GM21576 (cell line): ENCODE data around the gene ABHD16B.

Experiments used
- ATAC-seq: cut with Tn5 transposase; IDR thresholded peaks from one replicate; pipeline ENCODE4 v1.9.1; 2021; ENCODE audit warnings: mild to moderate bottlenecking, moderate library complexity; ENCODE audit not compliant: unreplicated experiment

Gene ABHD16B

DNA sequence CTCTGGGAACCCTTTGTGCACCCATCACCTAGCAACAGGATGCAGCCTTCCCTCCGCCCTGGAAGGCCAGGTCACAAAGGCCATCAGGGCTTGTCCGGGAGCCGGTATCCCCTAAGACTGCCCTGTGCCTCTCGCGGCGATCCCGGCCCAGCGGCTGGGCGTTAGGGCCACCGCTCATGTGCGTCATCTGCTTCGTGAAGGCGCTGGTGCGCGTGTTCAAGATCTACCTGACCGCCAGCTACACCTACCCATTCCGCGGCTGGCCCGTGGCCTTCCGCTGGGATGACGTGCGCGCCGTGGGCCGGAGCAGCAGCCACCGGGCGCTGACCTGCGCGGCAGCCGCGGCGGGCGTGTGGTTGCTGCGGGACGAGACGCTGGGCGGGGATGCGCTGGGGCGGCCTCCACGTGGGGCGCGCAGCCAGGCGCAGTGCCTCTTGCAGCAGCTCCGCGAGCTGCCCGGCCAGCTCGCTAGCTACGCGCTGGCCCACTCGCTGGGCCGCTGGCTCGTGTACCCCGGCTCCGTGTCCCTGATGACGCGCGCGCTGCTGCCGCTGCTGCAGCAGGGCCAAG, at the start of gene ABHD16B:
Gene ABHD16B (plus strand): TSS at position 134 of the 570 bp plus-strand sequence. CDS start 43 bp downstream, at position 177.
- ATAC-seq, result no peak

DNA sequence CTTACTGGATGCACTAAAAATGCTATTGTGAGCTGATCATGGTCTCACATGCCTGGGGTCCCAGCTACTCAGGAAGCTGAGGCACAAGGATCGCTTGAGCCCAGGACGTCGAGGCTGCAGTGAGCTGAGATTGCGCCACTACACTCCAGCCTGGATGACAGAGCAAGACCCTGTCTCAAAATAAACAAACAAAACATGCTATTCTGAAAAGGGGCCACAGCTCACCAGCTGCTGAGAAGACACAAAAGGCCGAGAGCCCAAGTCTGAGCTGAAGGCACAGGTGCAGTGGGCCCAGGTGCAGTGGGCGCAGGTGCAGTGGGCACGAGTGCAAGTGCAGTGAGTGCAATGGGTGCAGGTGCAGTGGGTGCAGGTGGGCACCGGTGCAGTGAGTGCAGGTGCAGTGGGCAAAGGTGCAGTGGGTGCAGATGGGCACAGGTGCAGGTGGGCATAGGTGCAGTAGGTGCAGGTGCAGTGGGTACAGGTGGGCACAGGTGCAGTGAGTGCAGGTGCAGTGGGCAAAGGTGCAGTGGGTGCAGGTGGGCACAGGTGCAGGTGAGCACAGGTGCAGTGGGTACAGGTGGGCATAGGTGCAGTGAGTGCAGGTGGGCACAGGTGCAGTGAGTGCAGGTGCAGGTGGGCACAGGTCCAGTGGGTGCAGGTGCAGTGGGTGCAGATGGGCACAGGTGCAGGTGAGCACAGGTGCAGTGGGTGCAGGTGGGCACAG, 46.2 kb upstream of the ABHD16B start:
- ATAC-seq, result no peak

DNA sequence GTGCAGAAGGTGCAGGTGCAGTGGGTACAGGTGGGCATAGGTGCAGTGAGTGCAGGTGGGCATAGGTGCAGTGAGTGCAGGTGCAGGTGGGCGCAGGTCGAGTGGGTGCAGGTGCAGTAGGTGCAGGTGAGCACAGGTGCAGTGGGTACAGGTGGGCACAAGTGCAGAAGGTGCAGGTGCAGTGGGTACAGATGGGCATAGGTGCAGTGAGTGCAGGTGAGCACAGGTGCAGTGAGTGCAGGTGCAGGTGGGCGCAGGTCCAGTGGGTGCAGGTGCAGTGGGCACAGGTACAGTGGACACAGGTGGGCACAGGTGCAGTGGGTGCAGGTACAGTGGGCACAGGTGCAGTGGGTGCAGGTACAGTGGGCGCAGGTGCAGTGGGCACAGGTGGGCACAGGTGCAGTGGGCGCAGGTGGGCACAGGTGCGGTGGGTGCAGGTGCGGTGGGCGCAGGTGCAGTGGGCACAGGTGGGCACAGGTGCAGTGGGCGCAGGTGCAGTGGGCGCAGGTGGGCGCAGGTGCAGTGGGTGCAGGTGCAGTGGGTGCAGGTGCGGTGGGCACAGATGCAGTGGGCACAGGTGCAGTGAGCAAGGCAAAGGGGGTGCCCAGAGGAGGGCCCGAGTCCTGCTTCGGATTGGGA, 45.6 kb upstream of the ABHD16B start:
- no peak for ATAC-seq

DNA sequence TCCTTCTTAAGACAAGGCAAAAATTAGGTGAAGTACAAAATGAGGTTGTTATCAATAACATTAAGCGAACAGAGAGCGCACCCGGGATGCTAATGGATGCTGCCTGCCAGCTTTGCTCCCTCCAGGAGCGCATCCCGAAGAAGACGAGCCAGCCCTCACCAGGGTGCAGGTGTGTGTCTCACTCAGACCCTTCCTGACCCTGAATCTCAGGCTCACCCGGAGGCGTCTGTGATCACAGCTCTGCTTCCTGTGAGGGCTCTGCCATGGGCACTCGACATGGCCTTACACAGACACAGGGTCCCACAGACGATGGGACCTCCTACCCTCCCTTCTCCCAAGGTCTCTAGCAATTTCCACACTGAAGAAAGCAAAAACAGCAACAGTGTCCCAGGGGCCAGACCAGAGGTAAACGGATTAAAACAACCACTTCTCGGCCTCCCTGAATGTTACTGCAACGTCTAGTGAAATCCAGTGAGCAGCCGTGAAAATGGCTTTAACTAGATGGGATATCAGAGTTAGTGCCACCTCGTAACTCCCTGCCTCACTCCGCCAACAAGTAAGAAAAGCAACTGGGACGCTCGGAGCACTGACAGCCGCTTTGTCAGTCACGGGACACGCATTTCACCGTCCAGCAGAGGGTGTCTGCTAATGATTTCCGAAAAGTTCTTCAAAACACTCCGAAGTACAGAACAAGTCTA, 41.9 kb upstream of the ABHD16B start:
- ATAC-seq, result no peak

DNA sequence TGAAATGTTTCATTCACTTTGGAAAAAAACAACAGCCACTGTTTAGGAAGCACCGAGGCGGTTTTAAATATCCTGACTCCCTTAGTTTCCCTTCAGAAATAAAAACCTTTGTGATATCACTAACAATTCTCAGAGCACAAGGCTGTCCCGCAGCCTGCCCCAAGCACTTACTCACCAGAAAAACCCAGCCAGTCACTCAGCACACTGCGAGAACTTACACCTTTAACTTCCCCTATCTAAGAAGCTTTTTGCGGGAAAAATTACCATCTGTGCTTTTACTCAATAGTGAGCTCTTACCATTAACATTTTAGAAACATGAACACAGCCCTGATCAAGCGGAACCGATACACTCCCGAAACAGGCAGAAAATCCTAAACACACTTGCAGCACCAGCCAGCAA, 39.5 kb upstream of the ABHD16B start:
- no peak for ATAC-seq

DNA sequence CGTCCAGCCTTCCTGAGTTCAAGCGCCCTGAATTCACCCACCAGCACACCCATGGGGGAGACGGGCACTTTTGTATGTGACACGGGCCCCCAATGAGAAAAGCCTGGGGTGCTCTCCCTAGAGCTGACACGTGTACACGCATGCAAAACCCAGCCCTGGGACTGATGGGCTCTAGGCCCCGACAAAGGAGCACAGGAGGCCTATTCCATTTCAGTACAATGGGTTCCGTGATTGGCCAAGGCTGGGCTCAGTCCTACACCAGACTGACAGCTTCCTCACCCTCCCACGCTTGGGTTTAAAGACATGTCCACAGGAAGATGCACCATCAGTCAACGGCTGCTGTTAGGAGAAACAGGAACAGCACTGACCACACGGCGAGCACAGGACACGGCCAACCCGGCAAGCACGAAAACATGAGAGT, 39.0 kb upstream of the ABHD16B start:
- no peak for ATAC-seq

DNA sequence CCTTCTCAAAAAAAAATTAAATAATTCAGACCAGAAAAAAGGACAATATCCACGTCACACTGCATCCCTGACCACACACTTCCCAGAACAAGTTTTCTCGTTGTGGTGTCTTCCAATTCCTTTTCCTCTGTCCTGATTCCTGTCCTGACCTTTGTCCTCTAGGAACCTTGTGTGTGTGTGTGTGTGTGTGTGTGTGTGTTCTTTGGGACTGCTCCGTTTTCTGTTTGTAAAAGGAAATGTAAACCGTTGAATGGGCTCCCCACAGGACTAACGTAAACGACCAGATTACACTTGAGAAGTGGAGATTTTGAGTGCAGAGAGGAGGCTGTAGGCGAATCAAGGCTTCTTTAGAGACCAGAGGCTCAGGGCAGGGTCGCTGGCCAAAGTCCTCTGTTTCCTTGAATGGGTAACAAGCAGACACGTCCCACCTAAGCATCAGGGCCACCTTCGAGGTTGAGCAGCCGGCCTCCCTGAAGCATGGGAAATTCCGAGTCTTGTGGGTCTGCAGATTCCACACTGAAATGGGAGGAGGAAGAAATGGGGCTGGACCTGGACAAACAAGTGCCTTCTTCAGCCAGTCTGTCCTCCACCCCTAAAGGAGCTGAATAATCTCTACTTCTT, 37.5 kb upstream of the ABHD16B start:
- ATAC-seq, result no peak

DNA sequence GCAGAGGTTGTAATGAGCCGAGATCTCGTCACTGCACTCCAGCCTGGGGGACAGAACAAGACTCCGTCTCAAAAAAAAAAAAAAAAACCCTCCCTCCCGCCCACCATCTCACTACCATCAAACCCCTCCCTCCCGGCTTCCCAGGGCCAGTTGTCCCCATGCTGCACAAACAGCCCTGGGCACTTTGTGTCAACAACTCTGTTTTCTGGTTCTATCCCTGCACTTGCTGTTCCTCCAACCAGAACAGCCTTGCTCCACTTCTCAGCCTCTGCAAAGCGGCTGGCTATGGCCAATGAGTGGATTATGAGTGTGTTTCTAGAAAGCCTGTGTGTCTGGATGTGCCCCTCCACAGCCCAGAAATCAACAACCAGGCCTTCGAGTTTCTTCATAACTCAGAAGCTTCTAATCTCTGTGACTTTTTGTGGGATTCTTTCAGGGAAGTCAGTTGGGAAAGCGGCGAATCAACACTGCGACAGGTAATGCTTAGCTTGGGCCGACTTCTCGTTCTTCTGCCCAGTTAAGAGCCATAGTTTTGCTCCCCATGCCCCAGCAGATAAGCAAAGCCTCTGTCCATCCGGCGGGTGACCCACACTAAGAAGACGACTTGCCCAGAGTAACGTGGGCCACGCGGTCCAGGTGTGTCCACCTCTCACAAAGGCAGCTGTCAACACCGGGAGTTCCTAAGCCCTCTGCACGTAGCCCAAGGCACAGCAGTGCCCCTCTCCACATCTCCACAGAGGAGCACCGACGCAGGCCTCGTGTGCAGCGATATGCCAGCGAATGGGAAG, 35.8 kb upstream of the ABHD16B start:
- ATAC-seq, result no peak

DNA sequence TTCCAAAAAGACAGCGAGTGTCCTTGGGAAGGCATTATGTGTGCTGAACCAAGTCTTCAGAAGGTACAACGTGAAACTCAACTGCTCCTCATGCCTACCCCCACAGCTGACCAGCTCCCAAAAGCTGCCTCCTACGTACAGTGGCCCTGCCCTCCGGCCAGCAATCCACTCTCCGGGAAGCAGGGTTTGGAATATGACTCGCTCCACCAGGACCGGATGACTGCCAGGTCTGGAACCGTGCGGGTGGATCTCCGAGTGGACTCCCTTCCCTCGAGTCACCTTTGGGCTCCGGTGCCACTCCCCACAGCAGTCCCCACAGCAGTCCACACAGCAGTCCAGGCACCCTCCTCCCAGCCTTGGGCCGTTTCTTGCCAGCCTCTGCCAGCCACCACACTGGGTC, 34.5 kb upstream of the ABHD16B start:
- no peak for ATAC-seq

DNA sequence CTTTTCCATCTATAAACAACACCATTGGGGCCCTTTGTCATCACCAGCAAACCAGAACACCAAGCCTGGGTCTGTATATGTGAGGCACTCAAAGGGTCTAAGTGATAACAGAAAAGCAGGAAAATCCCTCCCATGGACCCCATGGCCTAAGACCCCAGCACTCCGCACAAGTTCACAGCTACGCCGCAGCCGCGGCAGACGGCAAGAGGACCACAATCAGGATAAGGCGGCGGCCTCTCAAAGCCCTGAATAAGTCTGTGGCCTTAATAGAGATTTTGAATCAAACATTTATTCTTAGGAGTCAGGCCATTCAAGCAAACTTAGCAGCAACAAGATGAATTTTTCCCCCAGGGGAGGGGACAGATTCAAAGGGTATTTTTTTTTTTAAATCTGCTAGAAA, 33.2 kb upstream of the ABHD16B start:
- no peak for ATAC-seq

DNA sequence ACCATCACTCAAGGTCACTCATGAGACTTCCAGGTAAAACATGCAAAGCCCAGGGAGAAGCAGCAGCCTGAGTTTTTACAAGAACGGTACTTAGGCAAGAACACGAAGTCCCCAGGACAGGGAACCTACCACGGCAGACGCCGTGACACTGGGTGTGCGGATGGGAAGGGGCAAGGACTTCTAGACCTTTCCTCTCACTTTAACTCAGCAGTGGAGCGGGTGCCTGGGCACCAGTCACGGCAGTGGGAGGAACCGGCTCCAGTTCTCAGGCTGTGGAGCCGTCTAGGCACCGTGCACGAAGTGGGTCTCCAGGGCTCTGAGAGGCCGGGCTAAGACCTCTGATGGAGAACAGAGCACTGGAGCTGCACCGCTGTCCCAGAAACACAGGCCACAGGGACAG, 32.8 kb upstream of the ABHD16B start:
- ATAC-seq, result no peak

DNA sequence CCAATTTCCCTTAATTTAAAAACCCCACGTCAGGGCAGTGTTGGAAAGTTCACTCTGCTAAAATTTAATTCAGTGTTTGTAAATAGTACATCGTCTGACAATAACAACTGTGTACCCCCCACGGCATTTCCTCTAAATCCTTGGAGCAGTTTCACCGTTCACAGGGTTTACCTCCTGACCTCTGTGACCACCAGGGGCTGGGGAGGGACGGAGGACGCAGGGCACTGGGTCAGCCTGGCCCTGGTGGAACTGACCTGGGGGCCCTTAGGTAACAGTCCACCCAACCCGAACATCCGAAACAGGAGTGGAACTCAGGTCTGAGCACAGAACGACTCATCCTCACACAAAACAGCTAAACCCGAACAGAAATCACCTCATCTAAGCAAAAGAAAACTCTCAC, 32.3 kb upstream of the ABHD16B start:
- ATAC-seq, result no peak

DNA sequence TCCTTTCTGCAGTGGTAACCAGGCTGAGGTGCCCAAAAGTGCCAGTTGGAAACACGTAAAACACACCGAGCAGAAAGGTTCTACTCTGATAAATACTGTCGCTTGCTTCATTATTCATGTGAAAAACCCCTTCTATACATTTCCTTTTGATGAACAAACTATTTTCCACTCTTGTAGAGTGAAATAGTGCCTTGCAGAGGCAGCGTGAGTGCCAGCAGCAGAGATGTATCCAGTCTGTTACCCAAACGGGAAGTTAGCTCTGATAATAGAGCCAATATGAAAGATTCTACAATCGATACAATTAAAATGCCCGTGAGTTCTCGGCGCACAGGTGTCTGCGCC, 31.7 kb upstream of the ABHD16B start:
- no peak for ATAC-seq

DNA sequence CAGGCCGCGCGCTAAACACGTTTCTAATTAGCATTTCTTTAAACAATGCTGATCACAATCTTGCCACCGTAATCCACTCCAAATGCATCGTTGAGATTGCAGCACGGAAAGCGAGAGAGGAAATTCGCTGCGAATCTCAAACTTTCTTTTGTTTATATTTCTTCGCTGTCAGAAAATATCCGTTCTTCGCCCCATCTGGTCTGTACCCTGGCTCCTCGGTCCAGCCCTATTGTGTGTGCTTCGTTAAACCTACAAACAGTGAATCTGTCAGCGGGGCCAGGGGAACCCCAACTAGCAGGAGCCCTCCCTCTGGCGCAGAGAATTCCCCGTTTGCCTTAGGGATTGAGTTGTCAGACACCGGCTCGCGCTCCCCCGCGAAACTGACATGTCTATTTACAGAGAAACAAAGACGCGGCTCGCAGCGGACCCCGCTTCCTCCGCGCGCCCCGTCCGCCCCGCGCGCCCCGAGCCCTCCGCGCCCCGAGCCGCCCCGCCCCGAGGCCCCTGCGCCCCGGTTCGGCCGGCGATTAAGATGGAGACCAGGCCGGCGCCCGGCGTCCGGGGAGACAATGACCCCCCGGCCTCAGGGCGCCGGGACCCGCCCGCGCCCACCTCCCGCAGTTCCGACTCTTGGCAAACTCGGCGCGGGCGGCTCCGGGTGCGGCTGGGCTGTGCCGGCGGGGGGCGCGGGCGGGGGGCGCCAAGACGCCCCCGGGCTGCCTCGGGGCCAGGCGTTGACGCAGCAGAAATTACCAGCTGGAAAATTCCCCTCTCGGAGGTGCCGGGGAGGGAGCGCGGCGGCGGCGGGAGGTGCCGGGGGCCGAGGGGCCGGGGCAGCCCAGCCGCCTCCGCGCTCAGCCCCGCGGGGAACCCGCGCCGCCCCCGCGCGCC, 31.1 kb upstream of the ABHD16B start:
- no peak for ATAC-seq

DNA sequence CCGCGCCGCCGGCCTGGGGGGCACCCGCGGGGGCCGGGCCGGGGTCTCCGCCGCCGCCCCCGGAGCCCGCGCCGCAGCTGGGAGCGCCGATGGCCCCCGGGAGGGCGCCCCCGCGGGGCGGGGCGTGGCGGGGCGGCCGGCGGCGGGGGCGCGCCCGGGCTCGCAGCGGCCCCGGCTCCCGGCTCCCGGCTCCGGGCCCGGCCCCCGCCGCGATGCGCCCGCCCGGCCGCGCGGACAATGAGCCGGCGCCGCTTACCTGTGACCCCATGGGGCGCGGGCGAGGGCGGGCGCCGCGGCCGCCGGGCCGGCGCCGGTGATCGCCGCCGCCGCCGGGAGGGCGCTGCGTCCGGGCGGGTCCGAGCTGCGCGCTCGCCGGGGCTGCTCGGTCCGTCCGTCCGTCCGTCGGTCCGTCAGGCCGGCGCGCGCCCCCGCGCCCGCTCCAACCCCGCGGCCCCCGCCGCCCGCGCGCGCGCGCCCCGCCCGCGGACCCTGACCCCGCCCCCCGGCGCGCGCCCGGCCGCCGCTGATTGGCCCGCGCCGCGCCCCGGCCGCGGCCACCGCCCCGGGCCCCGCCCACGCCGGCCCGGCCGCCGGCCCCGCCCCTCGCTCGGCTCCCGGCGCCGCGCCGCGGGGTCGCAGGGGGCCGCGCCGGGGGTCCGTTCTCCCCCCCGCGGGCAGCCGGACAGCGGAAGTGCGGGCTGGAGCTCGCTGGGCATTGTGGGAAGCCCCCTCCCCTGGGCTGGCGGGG, 30.3 kb upstream of the ABHD16B start, which contains the start of gene ZBTB46:
Gene ZBTB46 (minus strand): TSS at position 424 of the 748 bp plus-strand sequence. CDS start 40,507 bp downstream, outside the sequence.
- ATAC-seq, result no peak

DNA sequence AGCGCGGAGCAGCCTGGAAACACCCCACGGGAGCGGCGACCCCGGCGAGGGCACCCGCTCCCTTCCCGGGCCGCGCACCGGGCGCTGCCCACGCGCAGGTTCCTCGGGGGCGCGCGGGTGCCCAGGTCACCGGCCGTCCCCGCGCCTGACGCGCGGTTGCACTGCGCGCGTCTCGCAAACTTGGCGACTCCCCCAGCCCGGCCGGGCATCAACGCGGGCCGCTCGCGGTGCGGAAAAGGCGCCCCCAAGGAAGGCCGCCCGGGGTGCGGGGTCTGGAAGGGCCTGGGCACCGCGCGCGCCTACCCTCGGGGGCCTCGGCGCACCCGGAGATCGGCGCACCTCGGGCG, 29.7 kb upstream of the ABHD16B start:
- no peak for ATAC-seq

DNA sequence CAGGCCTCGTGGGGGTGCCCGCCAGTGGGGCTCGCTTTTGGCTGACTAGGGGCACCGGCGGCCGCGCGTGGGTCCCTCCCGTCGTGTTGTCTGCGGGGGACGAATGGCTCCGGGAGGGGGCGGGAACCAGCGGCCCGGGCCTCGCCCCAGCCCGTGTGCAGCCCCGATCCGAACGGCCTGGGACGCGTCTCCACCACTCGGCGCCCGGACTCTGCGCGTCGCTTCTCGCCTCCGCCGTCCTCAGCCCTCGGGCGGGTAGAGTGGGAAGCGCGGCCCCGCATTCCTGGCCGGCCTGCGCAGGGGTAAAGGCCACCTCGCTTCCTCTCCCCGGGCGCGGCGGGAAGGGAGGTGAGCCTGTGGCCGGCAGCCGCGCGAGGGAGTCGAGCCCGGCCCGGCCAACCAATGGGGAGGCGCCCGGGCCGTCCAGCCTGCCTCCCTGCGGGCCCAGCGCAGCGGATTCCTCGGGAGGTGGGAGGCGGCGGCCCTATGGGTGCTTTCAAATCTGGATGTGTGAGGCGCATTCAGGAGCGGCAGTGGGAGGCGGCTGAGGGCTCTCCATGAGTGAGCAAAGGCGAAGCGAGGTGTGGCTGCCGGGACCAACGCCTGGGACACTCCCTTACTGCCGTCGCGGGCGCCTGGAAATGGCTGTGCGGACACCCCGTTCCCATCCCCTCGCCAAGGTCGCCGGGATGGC, 29.2 kb upstream of the ABHD16B start:
- no peak for ATAC-seq

DNA sequence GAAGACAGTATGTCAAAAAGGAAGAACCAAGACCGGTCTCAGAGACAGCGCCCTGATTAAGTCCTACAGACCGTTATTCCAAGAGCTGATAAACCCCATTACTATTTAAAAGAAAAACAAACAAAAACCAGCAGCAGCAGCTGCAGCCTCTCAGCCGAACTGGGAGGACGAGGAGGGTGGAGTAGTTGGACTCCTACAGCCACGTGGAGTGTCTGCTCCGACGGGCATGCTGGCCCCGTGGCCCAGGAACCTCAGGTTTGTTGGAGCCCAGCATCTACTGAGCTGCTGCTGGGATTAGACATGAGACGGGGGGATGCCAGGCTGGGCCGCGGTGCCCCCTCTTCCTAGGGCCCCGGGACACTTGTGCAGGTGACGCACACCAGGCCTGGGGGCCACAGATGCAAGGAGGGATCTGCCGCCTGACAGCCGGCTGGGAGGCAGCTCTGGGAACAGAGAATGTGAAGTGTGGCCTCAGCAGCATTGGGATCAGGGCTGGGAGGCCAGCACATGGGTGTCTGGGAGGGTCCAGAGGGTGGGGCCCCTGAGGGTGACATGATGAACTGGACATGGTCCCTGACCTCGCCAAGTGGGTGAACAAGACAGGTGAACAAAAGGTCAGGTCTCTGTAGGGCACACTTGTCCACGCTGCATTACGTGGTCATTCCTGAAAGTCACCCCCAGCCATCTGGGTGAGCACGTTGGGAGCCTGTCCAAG, 27.4 kb upstream of the ABHD16B start:
- ATAC-seq, result no peak
